Measurements from ENCODE around the gene URB1.

URB1 gene

GRCh38 chr21:32297449-32297848, 95.4 kb downstream of the URB1 start:
- Histone ChIP-seq H3K36me3 (ENCODE audit: control insufficient read depth in 2 of 2, insufficient read depth in 1 of 2, low read length in 2 of 2) (peaks cover 0 to 16% of the 10 kb centered on the region in 2 experiments; a peak in 1 of 3 replicates), H3K9me3 (ENCODE audit: control insufficient read depth, insufficient read depth, low read depth, low read length) (no peaks in the 10 kb centered on the region), H3K4me3 (ENCODE audit: low read depth, low read length) (no peak overlapping the region), H3K27ac (ENCODE audit: extremely low read depth, low read depth, low read length) (no peak overlapping the region), H3K4me1 (ENCODE audit: control insufficient read depth, insufficient read depth, low read length) (no peaks in the 10 kb centered on the region)
- CTCF ChIA-PET: no interaction called here
- POLR2A ChIA-PET: no interaction called here
- TF ChIP-seq ZNF214 (tag by site-specific recombination; IDR thresholded peaks at IDR 0.05; ENCODE audit: borderline replicate concordance): no peak
- TF ChIP-seq ZNF555 (tag by site-specific recombination; conservative IDR thresholded peaks at IDR 0.05): no peak
- no peak for TF ChIP-seq REST (tag by site-specific recombination; IDR thresholded peaks at IDR 0.05)
- TF ChIP-seq RBAK (tag by site-specific recombination; IDR thresholded peaks at IDR 0.05): no peak
- TF ChIP-seq ZSCAN5A (tag by site-specific recombination; IDR thresholded peaks at IDR 0.05): no peak
- TF ChIP-seq ZIC2 (tag by site-specific recombination; IDR thresholded peaks at IDR 0.05): no peak
- TF ChIP-seq ZBTB48 (tag by site-specific recombination; IDR thresholded peaks at IDR 0.05): no peak
- no peak for TF ChIP-seq ZNF580 (tag by site-specific recombination; IDR thresholded peaks at IDR 0.05)
- no peak for TF ChIP-seq SP3 (tag by site-specific recombination; IDR thresholded peaks at IDR 0.05)
- TF ChIP-seq ZNF518A (tag by site-specific recombination; conservative IDR thresholded peaks at IDR 0.05; ENCODE audit: low read depth): no peak
- no peak for TF ChIP-seq ZNF138 (tag by site-specific recombination; IDR thresholded peaks at IDR 0.05; ENCODE audit: borderline replicate concordance)
- TF ChIP-seq HIC1 (tag by site-specific recombination; IDR thresholded peaks at IDR 0.05): no peak
- TF ChIP-seq ZNF18 (tag by site-specific recombination; IDR thresholded peaks at IDR 0.05): no peak
- no peak for TF ChIP-seq KLF10 (tag by site-specific recombination; IDR thresholded peaks at IDR 0.05)
- no peak for TF ChIP-seq ZNF354C (tag by site-specific recombination; IDR thresholded peaks at IDR 0.05; ENCODE audit: borderline replicate concordance, low read depth)
- TF ChIP-seq ZFP41 (tag by site-specific recombination; IDR thresholded peaks at IDR 0.05; ENCODE audit: borderline replicate concordance): no peak
- TF ChIP-seq ZNF132 (tag by site-specific recombination; IDR thresholded peaks at IDR 0.05; ENCODE audit: borderline replicate concordance): no peak
- TF ChIP-seq ZNF548 (tag by site-specific recombination; IDR thresholded peaks at IDR 0.05): no peak
- TF ChIP-seq GLI4 (tag by site-specific recombination; IDR thresholded peaks at IDR 0.05): no peak

Data from HEK293 (cell line).